NCI-H446 treated with DMSO at 0.1 percent for 48 hours (cell line): ENCODE data around the gene DOP1A.

Experiments
- DNase-seq: peaks from one replicate; lab custom pipeline; 2025; lab: John Stamatoyannopoulos, UW

DOP1A gene

GRCh38 chr6:83083476-83083875, 16.0 kb downstream of the DOP1A start:
- no peak for DNase-seq

DNA sequence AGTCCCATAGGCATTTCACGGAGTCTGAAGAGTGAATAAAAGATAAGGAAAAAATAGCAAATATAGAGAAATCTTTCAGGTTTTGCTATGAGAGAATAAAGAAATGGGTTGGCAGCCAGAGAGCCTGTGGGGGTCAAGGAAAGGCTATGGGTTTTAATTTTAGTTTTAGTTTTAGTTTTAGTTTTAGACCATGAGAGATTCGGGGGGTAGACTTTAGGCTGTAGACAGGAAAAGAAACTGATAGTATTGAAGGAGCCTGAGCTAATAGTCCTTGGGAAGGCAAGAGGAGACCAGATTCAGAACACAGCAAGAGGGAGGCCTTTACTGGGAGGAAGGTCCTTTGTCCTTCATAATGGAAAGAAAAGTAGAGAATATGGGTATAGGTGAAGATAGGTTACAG, 19.3 kb downstream of the DOP1A start:
- no peak for DNase-seq

- DNase-seq, result no peak
Measured at GRCh38 chr6:83092756-83093399, 25.4 kb downstream of the DOP1A start.

GRCh38 chr6:83096791-83097190, 29.3 kb downstream of the DOP1A start:
- DNase-seq, result no peak

GRCh38 chr6:83097204-83097603, 29.7 kb downstream of the DOP1A start:
- DNase-seq, result no peak

GRCh38 chr6:83097675-83098074, 30.2 kb downstream of the DOP1A start:
- DNase-seq, result no peak

- DNase-seq, result no peak
Measured at GRCh38 chr6:83098589-83098988, 31.1 kb downstream of the DOP1A start.

GRCh38 chr6:83108378-83108777, 40.9 kb downstream of the DOP1A start:
- DNase-seq, result no peak

DNA sequence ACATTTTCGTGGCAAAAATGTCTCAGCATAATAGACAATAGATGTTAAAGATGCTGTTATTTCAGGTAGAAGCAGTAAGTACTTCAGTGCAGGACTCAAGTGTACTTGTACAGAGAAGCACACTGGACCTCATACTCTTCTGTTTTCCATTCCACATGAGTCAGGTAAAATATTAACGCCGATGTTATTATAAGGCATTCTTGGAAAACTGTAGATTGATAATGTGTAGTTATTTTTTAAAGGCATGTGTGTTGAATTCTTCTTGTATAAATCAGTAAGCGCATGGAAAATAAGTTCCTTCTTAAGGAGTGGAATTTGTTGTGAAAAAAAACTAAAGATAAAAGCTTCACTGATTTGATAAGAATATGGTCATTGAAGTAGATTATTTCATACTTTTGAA, 45.8 kb downstream of the DOP1A start:
- no peak for DNase-seq

- DNase-seq, result no peak
Measured at GRCh38 chr6:83114164-83114563, 46.7 kb downstream of the DOP1A start.

- DNase-seq, result no peak
Measured at GRCh38 chr6:83117802-83118201, 50.3 kb downstream of the DOP1A start.

GRCh38 chr6:83119742-83120300, 52.4 kb downstream of the DOP1A start:
- no peak for DNase-seq

- no peak for DNase-seq
Measured at GRCh38 chr6:83124553-83124952, 57.1 kb downstream of the DOP1A start.

- no peak for DNase-seq
Measured at GRCh38 chr6:83125425-83125824, 58.0 kb downstream of the DOP1A start.

GRCh38 chr6:83126223-83126622, 58.8 kb downstream of the DOP1A start:
- no peak for DNase-seq

DNA sequence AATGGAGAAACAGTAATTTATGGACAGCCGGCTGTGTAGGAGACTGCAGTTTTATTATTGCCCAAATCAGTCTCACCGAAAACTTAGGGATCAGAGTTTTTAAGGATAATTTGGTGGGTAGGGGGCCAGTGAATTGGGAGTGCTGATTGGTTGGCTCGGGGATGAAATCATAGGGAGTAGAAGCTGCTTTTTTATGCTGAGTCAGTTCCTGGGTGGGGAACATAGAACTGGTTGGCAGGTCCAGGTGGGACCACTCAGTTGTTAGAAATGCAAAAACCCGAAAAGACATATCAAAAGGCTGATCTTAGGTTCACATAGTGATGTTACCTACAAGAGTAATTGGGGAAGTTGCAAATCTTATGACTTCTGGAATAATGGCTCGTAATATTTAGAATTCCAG, 59.3 kb downstream of the DOP1A start:
- DNase-seq, result no peak

DNA sequence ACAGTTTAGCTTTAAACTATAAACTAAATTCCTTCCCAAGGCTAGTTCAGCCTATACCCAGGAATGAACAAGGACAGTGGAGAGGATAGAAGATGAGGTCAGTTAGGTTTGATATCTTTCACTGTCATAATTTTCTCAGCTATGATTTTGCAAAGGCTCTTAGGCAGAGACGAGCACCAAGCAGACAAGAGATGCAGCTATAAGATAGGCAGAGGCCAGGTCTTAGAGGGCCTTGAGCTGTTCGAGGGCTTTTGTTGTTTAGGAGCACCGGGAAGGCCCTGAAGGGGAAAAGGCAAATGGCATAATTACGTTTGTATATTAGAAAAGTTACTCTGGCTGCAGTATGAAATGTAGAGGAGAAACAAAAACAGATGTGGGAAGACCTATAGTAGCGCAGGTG, 59.8 kb downstream of the DOP1A start:
- no peak for DNase-seq

GRCh38 chr6:83127976-83128375, 60.5 kb downstream of the DOP1A start:
- no peak for DNase-seq

DNA sequence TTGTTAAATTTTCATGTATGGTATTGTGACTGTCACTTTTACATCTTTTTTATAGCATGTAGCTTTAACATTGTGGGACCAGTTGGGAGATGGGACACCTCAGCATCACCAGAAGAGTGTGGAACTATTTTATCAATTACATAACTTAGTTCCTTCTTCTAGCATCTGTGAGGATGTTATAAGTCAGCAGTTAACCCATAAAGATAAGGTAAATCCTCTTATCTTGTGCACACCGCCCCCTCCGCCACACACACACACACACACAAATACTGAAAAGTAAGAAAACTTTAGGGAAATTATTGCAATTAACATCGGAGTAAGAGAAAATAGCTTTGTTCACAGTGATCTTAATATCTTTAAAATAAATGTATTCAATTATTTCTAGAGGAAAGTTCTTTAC, 64.7 kb downstream of the DOP1A start:
- DNase-seq, result no peak

- no peak for DNase-seq
Measured at GRCh38 chr6:83138118-83138722, 70.7 kb downstream of the DOP1A start.

- no peak for DNase-seq
Measured at GRCh38 chr6:83138758-83139157, 71.3 kb downstream of the DOP1A start.

DNA sequence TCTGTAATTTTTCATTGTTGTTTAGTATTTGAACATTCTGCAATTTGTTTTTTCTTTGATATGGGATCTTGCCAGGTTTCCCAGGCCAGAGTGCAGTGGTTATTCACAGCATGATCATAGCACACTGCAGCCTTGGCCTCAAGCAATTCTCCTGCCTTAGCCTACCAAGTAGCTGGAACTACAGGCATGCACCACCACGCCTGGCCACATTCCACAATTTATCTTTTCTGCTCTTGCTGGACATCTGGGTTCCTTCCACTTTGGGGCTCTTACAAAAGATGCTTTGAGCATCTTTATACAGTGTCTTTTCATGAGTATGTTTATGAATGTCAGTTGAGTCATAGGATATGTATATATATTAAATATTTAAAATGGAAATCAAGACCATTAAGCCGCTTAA, 83.6 kb downstream of the DOP1A start:
- no peak for DNase-seq

- no peak for DNase-seq
Measured at GRCh38 chr6:83152913-83153312, 85.4 kb downstream of the DOP1A start.
